ENCODE measurements around the gene NUDT16.
A peak's percentile ranks its signal among the peaks of the same experiment; 100 is the strongest.

NUDT16 gene

DNA sequence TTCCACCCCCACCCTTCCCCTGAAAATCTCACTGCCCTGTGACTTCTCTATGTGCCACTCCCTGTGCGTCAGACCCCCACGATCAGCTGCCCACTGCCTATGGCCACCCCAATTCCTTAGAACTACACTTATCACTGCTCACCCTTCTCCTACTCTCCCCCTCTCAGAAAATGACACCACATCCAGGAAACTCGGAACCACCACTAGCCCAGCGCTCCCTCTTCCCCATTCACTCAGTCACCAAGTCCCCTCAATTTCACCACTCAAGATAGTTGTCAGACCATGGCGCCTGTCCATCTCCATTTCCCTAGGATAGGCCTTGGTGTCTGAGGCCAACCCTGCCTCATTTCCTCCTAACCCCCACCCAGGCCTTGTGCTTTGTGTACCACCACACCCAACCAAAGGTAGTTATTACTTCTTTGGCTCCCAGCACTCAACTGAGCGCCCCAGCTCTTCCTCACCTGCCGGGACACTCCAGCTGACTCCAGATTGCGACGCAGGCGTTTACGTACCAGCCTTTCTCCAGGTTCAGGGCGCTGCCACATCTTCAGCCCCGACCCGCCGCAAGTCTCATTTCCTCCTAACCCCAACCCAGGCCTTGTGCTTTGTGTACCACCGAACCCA lies 641 bp upstream of the NUDT16 start:
- peak overlapping the region; percentile 83 for H3K4me3 ChIP-seq (ENCODE audit: low read depth, low read length)

- no peak overlapping the region for H3K4me3 ChIP-seq (ENCODE audit: low read depth, low read length)
These were observed 5.0 kb downstream of the NUDT16 start for GRCh38 chr3:131386429-131387165.

DNA sequence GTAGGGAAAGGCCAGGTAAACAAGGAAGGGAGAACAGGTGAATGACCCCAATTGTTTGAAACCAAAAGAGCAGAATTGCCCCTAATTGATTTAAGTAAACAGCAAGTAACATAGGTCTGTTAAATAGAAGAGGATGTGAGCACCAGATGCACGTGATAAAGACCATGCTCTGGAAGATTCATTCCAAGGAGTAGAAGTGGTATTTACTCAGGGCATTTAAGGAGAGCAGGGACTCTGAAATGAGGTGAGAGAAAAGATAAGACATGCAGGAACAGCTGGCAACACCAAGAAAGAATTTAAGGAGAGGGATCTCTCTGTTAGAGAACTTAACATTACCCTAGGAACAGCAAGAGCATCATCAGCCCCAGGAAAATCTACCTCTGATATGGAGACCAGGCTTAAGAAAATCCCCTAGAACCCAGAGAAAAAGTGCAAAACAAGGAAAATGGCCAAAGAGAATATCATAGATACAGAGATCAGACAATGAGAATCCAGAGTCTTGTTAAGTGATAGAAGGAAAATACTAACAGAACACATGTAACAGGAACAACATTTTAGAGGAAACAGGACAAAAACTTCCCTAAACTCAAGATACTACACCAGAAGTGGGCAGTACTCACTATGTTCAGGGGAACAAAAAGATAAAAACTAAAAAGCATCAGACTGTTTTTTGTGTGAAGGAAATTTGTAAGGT lies 6.4 kb downstream of the NUDT16 start:
- no peak overlapping the region for H3K4me3 ChIP-seq (ENCODE audit: low read depth, low read length)

DNA sequence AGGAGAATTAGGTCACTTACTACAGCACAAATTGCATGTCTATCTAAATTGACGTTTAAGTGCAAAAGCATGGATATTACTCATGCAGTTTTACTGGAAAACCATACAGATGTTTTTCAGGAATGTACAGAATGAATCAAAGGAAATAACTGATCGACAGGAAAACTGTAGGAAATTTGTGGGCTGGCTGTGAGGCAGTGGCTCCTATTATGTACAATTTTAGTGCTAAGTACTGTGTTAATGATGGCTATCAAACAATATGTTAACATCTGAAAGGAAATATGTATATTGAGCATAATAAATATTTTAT lies 6.9 kb downstream of the NUDT16 start:
- no peak overlapping the region for H3K4me3 ChIP-seq (ENCODE audit: low read depth, low read length)

GRCh38 chr3:131390331-131390730 lies 8.8 kb downstream of the NUDT16 start:
- no peak overlapping the region for H3K4me3 ChIP-seq (ENCODE audit: low read depth, low read length)

- H3K4me3 ChIP-seq (ENCODE audit: low read depth, low read length): no peak overlapping the region
These were observed 11.5 kb downstream of the NUDT16 start for GRCh38 chr3:131393051-131393450.

GRCh38 chr3:131393868-131394267 lies 12.3 kb downstream of the NUDT16 start:
- H3K4me3 ChIP-seq (ENCODE audit: low read depth, low read length): no peak overlapping the region

DNA sequence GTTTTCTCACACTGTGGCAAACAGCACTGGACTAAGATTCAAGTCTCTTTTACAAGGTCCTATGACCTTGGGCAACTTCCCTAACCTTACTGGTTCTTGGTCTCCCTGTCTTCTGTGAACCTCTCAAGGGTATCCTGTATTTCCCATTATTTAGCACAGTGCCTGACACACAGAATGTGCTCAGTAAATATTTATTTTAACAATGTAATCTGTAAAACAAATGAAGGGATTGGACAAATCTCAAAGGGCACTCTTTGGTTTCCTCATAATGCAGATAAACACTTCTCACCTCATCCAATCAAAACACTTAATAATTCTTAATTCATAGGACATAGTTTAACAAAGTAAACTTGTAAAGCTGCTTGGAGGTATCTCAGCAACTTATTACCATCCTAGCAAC lies 12.8 kb downstream of the NUDT16 start:
- H3K4me3 ChIP-seq (ENCODE audit: low read depth, low read length): no peak overlapping the region

DNA sequence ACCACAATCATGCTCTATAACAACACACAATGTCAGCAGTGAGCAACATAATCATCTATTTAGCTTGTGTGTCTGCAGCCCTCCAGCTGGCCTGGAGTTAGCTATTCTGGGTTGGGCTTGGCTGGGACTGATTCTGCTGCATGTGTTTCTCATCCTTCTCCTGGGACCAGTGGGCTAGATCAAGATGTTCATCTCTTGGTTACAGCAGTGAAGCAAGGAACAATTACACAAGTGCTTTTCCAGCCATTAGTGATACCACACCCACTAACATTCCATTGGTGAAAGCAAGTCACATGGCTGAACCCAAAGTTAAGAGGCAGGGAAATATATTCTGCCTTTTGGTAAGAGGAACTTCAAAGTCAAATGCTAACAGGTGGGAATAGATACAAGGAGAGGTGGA lies 14.6 kb downstream of the NUDT16 start:
- H3K4me3 ChIP-seq (ENCODE audit: low read depth, low read length): no peak overlapping the region

DNA sequence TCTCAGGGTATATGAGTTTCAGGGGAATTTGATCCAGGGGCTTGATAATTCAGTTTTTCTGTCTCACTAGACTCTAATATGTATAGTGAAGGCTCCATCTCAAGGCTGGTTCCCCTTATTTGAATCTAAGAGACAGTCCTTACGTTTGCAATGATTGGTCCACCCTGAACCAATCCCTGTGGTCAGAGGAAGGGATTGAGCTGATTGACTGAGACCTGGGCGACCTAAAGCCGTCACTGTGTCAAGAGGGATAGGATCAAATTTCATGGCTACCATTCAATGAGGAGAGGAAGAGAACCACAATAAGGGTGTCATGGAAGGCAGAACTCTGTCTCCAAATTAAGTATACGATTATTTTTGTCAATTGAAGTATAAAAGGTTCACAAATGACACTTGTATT lies 16.3 kb downstream of the NUDT16 start:
- H3K4me3 ChIP-seq (ENCODE audit: low read depth, low read length): no peak overlapping the region

- H3K4me3 ChIP-seq (ENCODE audit: low read depth, low read length): no peak overlapping the region
These were observed 20.4 kb downstream of the NUDT16 start for GRCh38 chr3:131401978-131402377.

DNA sequence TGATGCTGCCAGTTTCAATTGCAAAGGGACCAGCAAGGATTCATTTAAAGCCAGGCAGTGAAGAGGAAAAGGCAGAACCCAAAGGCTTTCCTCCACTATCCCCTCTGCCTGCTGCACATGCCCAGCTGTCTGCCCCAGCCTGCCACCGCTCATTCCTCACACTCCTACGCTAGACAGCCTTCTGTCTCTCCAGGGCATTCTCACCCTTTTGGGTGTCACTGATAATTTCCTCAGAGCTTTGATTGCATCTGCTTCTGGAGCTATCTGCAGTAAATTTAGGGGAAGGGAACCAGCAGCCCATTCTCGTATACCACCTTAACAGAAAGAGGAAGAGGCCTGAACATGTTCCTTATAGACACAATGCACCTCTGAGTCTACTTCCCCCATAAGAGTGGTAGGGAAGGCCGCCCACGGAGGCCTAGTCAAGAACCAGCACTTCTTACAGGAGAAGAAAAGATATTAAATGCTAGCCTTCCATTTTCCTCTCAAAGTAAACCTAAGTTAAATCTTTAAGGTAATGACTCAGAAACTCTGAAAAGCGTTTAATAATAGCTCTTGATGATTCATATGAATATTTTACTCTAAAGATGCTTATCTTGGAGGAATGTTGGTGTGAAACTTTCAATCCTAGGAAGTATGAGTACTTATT lies 20.9 kb downstream of the NUDT16 start:
- H3K4me3 ChIP-seq (ENCODE audit: low read depth, low read length): no peak overlapping the region

DNA sequence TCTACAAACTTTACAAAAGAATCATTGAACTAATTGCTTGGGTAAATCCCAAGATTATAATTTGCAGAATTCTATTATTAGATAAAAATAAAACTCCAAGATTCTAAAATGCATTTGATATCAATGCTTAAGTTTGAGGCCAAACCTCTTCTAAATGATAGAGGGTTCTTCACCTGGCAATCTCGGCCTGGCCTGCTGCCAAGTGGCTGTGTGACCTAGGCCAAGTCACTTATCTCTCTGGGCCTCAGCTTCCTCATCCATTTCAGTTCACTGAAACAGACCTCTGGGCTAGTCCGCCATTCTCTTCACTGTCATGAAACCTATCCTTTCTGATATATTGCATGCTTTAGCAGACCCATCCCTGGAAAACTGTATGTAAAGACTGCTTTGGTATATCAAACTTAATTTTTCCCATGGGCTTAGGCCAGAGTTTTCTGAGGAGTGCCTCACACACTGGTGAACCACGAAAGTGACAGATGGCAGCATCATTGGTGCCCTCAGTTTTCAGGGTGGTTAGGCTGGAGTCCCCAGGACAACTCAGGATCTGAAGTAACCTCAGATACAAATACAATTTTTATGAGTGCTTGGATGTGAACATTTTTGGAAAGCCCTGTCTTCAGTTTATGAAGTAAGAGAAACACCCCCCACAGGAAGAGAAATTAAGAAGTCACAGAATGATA lies 21.8 kb downstream of the NUDT16 start:
- H3K4me3 ChIP-seq (ENCODE audit: low read depth, low read length): no peak overlapping the region

DNA sequence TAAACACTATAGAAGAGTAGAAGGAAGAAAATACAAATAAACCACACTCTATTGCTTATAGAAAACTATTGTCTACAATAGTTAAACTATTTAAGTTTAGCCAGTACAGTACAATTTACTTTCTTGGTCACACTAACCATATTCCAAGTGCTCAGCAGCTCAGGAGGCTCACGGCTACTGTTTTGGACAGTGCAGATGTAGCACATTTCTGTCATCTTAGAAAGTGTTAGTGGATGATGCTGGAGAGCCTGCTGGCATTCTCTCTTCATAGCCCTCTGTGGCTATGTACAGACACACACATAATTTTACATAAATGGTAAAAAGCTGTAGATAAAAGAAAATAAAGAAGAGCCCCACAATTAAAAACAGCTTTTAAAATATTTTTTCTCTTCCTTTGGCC lies 23.8 kb downstream of the NUDT16 start:
- no peak overlapping the region for H3K4me3 ChIP-seq (ENCODE audit: low read depth, low read length)

DNA sequence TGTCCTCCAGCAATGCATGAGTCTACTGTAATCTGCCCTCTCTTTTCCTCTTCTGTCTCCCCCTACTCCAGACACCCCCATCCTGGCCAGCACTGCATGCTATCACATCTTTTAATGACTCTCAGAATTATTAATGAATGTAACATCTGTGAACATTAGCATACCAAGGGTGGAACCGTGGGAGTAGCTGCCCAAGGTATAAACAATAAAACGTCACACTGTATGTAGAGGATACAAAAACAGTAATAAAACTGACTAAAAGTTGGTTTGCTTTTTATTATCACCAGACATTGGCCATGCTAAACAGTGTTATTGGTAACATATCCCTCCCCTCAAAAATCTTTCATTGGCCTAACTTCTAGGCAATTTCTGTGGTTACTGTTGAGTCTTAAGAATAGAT lies 24.7 kb downstream of the NUDT16 start:
- no peak overlapping the region for H3K4me3 ChIP-seq (ENCODE audit: low read depth, low read length)

- no peak overlapping the region for H3K4me3 ChIP-seq (ENCODE audit: low read depth, low read length)
These were observed 36.2 kb downstream of the NUDT16 start for GRCh38 chr3:131417751-131418150.

GRCh38 chr3:131421301-131421700 lies 39.7 kb downstream of the NUDT16 start:
- H3K4me3 ChIP-seq (ENCODE audit: low read depth, low read length): no peak overlapping the region

DNA sequence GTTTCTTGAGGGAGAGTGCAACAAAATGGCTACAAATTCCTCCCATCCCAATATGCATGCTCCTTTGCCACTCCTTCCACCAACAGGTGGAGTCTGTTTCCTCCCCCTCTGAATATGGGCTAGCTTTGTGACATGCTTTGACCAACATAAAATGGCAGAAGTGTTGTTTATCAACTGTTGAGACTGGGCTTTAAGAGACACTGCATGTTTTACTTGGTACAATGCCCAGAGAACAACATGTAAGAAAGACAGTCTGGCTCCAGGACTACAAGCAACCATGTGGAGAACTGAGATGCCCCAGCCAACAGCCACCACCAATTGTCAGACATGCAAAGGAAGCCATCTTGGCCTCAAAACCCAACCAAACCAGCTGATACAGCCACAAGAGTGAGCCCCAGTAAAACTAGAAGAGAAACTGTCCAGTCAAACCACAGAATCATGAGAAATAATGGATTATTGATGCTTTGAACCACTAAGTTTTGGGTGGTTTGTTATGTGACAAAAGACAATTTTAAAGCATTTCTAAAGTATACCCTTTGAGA lies 40.5 kb downstream of the NUDT16 start:
- no peak overlapping the region for H3K4me3 ChIP-seq (ENCODE audit: low read depth, low read length)

DNA sequence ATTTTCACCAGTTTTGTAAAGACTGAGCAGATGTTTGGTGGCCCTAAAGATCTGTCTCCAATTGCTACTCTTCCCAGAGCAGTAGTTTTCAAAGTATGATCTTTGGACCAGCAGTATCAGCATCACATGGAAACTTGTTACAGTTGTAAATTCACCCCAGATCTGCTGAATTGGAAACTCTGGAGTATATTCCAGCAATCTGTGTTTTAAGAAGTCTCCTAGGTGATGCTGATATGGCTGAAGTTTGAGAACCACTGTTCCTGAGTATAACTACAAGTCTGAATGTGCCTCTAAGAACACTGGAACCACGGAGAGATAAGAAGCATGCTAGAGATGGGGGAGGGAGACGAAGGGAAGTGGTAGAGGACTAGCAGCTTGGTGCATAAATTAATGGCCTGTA lies 45.7 kb downstream of the NUDT16 start:
- no peak overlapping the region for H3K4me3 ChIP-seq (ENCODE audit: low read depth, low read length)

DNA sequence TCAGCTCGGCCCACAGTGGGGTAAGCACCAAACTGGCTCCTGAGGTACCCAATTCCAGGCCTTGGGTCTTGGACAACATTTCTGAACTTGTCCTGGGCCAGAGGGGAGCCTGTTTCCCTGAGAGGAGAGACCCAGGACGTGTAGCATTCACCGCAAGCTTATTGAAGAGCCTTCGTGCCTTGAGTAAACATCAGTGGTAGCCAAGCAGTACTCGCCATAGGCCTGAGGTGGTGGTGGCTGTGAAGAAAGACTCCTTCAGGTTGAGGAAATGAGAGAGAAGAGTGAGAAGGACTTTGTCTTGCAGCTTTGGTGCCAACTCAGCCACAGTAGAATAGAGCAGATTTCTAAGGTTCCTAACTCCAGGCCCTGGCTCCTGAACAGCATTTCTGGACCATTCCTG lies 50.2 kb downstream of the NUDT16 start:
- no peak overlapping the region for H3K4me3 ChIP-seq (ENCODE audit: low read depth, low read length)

DNA sequence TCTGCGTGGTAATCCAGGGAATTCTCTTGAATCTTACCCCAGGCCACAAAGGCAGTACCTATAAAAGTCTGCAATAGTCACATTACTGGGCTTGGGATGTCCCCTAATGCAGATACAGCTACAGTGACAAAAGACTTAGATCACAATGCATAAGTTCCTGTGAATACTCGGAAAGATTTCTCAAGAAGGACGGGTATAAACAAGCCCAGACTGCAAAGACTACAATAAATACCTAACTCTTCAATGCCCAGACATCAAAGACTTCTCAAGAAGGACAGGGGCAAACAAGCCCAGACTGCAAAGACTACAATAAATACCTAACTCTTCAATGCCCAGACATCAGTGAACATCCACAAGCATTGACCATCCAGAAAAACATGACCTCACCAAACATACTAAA lies 50.9 kb downstream of the NUDT16 start:
- no peak overlapping the region for H3K4me3 ChIP-seq (ENCODE audit: low read depth, low read length)
